Activated T-cell treated with anti-CD3 and anti-CD28 coated beads for 48 hours (primary cell): Measurements from ENCODE around the gene ZNF141.
"Not testable (repeated sequence)": the region's sequence is repeated elsewhere in the genome, so short reads cannot be mapped to it uniquely, and the experiment has no call there.

Experiments
- DNase-seq: peaks from one replicate; pipeline ENCODE4 v3.0.0-alpha.2; 2020; ENCODE audit warnings: low read depth

ZNF141 gene

DNA sequence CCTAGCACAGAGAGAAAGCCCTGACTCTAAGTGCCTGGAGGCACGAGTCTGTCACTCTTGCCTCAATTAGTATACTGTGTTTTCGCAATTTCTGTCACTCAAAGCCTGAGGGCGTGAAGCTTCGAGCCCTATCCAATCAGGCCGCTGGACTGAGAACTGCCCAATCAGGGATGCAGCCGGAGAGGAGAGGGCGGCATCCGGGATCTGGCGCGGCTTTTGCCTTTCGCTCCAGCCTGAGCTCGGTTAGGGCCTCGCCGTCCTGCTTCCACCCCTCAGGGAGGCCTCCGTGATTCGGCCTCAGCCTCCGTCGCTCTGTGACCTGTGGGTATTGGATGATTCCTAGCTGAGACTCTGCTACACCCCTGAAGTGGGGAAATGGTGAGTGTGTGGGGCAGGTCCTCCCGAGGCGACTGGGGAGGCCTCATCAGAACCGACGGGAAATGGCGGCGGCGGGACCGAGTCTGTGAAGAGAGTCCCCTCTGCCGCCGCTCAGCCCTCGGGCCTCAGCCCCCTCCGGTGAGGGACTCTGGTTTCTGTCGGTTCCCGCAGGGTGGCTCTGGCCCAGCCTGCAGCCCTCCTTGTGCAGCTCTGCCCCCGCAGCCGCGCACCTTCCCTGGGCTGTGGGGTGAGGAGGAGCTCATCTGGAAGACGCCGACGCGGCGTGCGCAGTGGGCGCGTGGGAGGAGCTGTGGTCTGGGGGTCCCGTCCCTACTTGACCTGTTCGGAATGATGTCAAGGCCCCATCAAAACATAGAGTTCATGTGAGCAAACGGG lies 48.5 kb downstream of the ZNF141 start:
- no peak for DNase-seq

DNA sequence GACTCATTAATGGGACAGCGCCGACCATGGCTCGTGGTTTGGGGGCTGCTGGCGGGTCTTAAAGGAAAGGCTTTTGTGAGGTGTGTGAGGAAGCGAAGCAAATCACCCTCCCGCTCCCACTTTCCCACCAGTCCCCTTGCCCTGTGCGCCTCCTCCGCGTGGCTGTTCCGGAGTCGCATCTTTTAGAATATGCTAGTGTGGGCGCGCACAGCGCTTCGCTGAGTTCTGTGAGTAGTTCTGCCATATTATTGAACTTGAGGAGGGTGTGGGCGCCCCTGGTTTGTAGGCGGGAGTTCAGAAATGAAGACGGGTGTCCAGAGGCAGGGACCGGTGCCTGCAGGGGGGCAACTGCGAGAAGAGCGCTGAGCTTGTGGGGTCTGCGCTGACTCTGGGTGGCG lies 49.1 kb downstream of the ZNF141 start:
- DNase-seq = no peak

DNA sequence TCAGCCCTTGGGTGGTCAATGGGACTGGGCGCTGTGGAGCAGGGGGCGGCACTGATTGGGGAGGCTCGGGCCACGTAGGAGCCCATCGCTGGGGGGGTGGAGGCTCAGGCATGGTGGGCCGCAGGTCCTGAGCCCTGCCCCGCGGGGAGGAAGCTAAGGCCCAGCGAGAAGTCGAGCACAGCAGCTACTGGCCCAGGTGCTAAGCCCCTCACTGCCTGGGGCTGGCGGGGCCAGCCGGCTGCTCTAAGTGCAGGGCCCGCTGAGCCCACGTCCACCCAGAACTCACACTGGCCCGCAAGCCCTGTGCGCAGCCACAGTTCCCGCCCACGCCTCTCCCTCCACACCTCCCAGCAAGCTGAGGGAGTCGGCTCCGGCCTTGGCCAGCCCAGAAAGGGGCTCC lies 66.4 kb downstream of the ZNF141 start:
- no peak for DNase-seq

DNA sequence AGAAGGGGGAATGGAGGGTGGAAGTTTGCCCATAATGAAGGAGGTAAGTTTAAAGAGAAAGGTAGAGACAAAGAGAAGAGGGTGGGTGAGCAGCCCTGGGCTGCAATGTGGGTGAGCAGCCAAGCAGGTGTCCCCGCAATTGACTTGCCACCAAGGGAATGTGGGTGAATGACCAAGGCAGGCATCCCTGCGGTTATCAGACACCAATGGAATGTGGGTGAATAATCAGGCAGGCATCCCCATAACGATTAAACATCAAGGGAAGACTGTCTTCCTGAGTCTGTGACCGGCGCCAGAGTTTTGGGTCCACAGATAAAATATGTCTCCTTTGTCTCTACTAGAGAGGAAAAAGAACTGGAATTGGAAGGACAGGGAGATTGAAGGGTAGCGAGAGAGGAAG lies 70.7 kb downstream of the ZNF141 start:
- DNase-seq = not testable (repeated sequence)

DNA sequence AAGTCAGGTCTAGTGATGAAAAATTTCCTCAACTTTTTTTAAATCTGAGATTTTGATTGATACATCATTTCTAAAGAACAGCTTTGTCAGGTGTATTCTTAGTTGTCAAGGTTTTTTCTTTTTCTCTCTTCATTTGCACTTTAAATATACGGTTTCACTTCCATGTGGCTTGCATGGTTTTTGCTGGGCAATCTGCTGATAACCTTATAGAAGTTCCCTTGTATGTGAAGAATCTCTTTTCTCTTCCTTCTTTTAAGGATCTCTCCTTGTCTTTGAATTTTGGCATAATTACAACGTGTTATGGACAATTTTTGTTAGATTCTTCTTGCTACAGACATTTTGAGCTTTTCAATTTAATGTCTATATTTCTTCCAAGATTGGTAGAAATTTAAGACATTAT lies 85.0 kb downstream of the ZNF141 start:
- DNase-seq = no peak
